Myocyte (in vitro differentiated cells): ENCODE data around the gene COX5A. TPM values are rescaled to one million over a fixed set of nuclear protein-coding genes. Genes with fewer than 3 reads are reported as not detected.

Source experiments
- DNase-seq: peaks from one replicate; pipeline ENCODE4 v3.0.0-alpha.2; 2012; ENCODE audit warnings: low read depth
- total RNA-seq: library from RNA; depleted of rRNA; stranded (reverse); fragments of >200 nt; gene quantifications from 2 replicates; pipeline ENCODE4 v1.2.3, GENCODE V29; 2014

Gene COX5A
- total RNA-seq, 1 donor from 2014 or later: 153 TPM

DNA sequence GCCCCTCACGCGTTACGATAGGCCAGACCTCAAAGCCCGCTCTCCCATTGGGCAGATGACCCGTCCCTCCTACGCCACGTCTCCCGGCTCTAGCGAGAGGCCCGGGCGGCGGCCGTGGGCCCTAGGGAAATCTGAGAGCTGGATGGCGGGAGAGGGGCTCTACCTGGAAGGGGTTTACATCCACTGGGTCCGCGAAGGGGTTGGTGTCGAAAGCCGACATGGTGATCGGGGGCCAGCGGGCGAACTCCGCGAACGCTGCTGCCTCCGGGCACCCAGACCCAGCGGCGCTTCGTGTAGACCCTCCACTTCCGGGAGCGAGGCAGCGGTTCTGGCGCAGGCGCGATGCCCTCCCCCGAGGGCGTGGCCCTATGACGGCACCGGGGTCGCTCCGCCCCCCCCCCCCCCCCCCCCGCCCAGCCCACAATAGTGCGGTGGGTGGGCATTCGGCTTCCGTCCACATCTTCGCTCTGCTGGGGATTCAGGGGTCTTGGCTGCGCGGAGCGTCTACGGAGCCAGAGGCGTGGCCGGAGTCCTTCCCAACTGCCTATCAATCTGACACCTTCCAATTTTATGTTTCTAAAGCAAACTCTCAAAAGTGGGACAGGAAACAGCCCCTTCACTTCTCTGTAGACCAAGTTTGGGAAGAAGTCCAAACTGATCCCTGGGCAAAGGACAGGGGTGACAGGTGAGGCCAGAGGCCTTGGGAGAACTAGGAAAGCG, 64.7 kb downstream of the COX5A start, which contains the start of gene SCAMP2:
TSS of gene SCAMP2 (minus strand) at position 330 of the 720 bp plus-strand sequence. CDS start at position 220, 110 bp downstream.
- peak; percentile 97 for DNase-seq

- no peak for DNase-seq
These were observed 65.2 kb downstream of the COX5A start for GRCh38 chr15:74872702-74873035.

GRCh38 chr15:74870436-74871215, 67.2 kb downstream of the COX5A start:
- no peak for DNase-seq

Other genes with a start within 250 kb of the COX5A start
- 8.5 and 9.5 TPM in 2 replicates for gene EDC3, start 242.0 kb downstream of the COX5A start, total RNA-seq
- gene CYP1A1, start 212.5 kb downstream of the COX5A start, total RNA-seq: not detected in 2 replicates
- gene CYP1A2, start 189.2 kb downstream of the COX5A start, total RNA-seq: not detected in 2 replicates
- gene CSK, start 156.0 kb downstream of the COX5A start, total RNA-seq: 20.1 and 21.0 TPM in 2 replicates
- not detected in 2 replicates for gene LMAN1L, start 125.2 kb downstream of the COX5A start, total RNA-seq
- not detected in 2 replicates for gene CPLX3, start 111.4 kb downstream of the COX5A start, total RNA-seq
- 75.0 and 80.5 TPM in 2 replicates for gene ULK3, start 94.9 kb downstream of the COX5A start, total RNA-seq
- 59.2 and 77.2 TPM in 2 replicates for gene SCAMP2, start 64.7 kb downstream of the COX5A start, total RNA-seq
- gene MPI, start 48.0 kb downstream of the COX5A start, total RNA-seq: 334 and 342 TPM in 2 replicates
- gene FAM219B, start 31.2 kb downstream of the COX5A start, total RNA-seq: 111 and 113 TPM in 2 replicates
- 2.6 and 3.2 TPM in 2 replicates for gene RPP25, start 18.7 kb upstream of the COX5A start, total RNA-seq
- 0.56 and 1.6 TPM in 2 replicates for gene SCAMP5, start 57.5 kb upstream of the COX5A start, total RNA-seq
- 7.5 and 15.2 TPM in 2 replicates for gene PPCDC, start 85.5 kb upstream of the COX5A start, total RNA-seq